Large intestine (tissue), 3 donors: ENCODE measurements around the gene TM7SF2. TPM values are rescaled to one million over a fixed set of nuclear protein-coding genes. Genes with fewer than 3 reads are reported as not detected.

Source experiments
- DNase-seq, 2 donors: peaks; one replicate each; pipeline versions ENCODE4 v3.0.0 to v3.0.0-alpha.2; 2013
- H3K27ac ChIP-seq: one replicate; pipeline ENCODE4 v1.5.1; 2013; ENCODE audit warnings: low read length
- H3K27me3 ChIP-seq: 2 replicates; pipeline ENCODE4 v1.6.1; 2013; ENCODE audit warnings: low read length; ENCODE audit not compliant: control insufficient read depth, insufficient read depth
- H3K36me3 ChIP-seq: 2 replicates; pipeline ENCODE4 v1.6.1; 2013; ENCODE audit warnings: low read length; ENCODE audit not compliant: control insufficient read depth, insufficient read depth
- H3K4me1 ChIP-seq: one replicate; pipeline ENCODE4 v1.6.1; 2013; ENCODE audit warnings: low read length; ENCODE audit not compliant: control insufficient read depth, insufficient read depth
- H3K4me3 ChIP-seq: one replicate; pipeline ENCODE4 v1.5.1; 2013; ENCODE audit warnings: low read length
- H3K9me3 ChIP-seq: one replicate; pipeline ENCODE4 v1.6.1; 2013; ENCODE audit warnings: mild to moderate bottlenecking, low read depth, low read length, moderate library complexity; ENCODE audit not compliant: control insufficient read depth
- WGBS: methylation state at CpG from one replicate; pipeline ENCODE4 v1.1.5; 2013; ENCODE audit warnings: low lambda C conversion rate; ENCODE audit not compliant: insufficient coverage; 5-methylcytosine and 5-hydroxymethylcytosine counted together
- polyA plus RNA-seq: library from polyadenylated mRNA; unstranded; fragments of 120-200 nt; gene quantifications from one replicate; pipeline ENCODE4 v1.2.1, GENCODE V29; 2013

Gene TM7SF2
- polyA plus RNA-seq, 1 donor = 56.4 TPM

DNA sequence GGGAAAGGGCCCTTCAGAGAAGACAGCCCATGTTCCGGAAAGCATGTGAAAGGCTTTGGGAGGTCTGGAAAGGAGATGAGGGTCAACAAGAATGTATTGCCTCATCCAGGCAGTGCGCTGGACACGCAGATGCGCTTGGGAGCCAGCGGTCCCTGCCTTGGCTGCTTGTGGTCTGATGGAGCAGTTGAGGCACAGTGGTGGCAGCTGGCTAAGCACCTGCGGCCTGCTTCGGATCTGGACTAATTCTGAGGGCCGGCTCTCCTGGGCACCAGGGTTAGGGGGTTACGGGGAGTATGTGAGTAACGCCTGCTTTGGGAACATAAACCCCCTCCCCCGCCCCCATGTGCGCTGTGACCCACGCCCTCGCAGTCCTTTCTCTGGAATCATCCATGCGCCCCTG lies 4.6 kb upstream of the TM7SF2 start:
- peaks cover 8% of the 10 kb centered on the region for H3K9me3 ChIP-seq
- H3K4me1 ChIP-seq = peaks cover 12% of the 10 kb centered on the region
- no peaks in the 10 kb centered on the region for H3K27me3 ChIP-seq
- peaks cover 49% of the 10 kb centered on the region for H3K36me3 ChIP-seq
- no peak overlapping the region for H3K27ac ChIP-seq
- no peak for DNase-seq
- no CpG with 5 or more reads among the region's 15 CpGs for WGBS
- H3K4me3 ChIP-seq = no peak overlapping the region

DNA sequence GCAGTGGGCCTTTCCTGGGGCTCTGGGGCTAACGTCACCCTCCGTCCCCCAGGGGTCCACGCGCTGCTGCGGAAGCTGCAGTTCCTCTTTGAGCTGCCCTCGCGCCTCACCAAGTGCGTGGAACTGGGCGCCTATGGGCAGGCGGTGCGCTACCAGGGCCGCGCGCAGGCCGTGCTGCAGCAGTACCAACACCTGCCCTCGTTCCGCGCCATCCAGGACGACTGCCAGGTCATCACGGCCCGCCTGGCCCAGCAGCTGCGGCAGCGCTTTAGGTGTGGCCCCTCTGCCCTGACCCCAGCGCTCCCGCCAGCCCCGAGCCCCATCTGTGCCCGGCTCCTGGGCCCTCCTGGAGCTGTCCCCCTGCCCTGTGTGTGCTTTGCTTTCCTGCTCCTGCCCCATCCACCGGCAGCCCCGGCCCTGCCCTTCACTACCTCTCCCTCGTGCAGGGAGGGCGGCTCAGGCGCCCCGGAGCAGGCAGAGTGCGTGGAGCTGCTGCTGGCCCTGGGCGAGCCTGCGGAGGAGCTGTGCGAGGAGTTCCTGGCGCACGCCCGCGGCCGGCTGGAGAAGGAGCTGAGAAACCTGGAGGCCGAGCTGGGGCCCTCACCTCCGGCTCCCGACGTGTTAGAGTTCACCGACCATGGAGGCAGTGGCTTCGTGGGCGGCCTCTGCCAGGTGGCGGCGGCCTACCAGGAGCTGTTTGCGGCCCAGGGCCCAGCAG lies 3.8 kb upstream of the TM7SF2 start:
- Histone ChIP-seq H3K9me3 (peaks cover 8% of the 10 kb centered on the region), H3K27me3 (peaks cover 2% of the 10 kb centered on the region), H3K36me3 (peaks cover 43% of the 10 kb centered on the region), H3K27ac (no peak overlapping the region), H3K4me1 (peaks cover 15% of the 10 kb centered on the region), H3K4me3 (no peak overlapping the region)
- no peak for DNase-seq
- WGBS = no CpG with 5 or more reads among the region's 52 CpGs

DNA sequence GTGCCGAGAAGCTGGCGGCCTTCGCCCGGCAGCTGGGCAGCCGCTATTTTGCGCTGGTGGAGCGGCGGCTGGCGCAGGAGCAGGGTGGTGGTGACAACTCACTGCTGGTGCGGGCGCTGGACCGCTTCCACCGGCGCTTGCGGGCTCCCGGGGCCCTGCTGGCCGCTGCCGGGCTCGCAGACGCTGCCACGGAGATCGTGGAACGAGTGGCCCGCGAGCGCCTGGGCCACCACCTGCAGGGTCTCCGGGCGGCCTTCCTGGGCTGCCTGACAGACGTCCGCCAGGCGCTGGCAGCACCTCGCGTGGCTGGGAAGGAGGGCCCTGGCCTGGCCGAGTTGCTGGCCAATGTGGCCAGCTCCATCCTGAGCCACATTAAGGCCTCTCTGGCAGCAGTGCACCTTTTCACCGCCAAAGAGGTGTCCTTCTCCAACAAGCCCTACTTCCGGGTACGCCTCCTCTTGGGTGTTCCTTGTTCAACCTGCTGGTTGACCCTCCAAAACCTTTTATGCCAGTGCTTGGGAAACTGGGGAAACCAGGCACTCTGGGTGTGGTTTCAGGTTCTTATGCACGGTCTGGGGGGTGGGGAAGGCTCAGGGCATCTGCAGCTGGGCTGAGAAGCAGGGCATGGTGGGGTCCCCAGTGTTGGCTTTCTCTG lies 3.1 kb upstream of the TM7SF2 start:
- Histone ChIP-seq H3K4me3 (no peak overlapping the region), H3K27ac (no peak overlapping the region), H3K36me3 (peaks cover 43% of the 10 kb centered on the region)

DNA sequence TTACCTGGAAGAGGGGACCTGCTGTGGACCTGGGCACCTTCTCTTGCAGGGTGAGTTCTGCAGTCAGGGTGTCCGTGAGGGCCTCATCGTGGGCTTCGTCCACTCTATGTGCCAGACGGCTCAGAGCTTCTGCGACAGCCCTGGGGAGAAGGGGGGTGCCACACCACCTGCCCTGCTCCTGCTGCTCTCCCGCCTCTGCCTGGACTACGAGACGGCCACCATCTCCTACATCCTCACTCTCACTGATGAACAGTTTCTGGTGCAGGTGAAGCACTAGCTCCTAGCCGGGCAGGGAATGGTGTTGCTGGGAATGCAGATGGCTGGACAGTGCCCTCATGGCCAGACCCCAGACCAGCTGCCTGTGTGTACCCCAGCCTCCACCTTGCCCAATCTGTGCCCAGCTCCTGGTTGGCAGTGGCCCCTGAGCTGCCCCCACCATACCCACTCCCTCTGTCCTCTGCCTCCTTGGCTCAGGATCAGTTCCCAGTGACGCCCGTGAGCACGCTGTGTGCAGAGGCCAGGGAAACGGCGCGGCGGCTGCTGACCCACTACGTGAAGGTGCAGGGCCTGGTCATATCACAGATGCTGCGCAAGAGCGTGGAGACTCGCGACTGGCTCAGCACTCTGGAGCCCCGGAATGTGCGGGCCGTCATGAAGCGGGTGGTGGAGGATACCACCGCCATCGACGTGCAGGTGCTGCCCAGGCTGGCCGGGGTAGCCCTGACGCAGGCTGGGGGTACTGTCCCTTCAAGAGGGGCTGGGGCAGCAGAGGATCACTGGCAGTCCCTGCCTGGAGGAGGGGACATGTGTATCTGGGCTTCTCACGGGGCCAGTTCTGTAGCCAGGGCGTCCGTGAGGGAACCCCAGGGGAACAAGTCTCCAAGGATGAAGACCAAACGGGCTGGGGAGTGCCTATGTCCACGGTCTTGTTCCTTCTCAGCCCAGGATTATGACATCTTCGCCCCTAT lies 2.2 kb upstream of the TM7SF2 start:
- H3K27ac ChIP-seq = no peak overlapping the region

More for the DNA sequence above, 3.1 kb upstream of the TM7SF2 start:
- no CpG with 5 or more reads among the region's 38 CpGs for WGBS
- peaks cover 2% of the 10 kb centered on the region for H3K27me3 ChIP-seq
- H3K4me1 ChIP-seq = peaks cover 22% of the 10 kb centered on the region
- no peak for DNase-seq
- H3K9me3 ChIP-seq = peaks cover 8% of the 10 kb centered on the region

DNA sequence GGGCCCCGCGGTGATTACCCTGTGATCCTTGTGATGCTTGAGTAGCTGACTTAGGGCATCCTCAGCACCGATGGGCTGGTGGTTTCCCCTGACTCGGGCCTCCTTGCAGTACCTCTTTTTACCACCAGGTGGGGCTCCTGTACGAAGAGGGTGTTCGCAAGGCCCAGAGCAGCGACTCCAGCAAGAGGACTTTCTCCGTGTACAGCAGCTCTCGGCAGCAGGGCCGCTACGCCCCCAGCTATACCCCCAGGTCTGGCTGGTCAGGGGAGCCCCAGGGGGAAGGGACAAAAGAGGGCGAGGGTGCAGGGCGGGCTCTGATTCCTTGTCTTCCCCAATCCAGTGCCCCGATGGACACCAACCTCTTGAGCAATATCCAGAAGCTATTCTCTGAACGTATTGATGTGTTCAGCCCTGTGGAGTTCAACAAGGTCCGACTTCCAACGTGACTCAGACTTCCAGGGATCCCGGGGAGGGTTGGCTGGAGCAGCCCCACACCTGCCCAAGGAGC lies 1.3 kb upstream of the TM7SF2 start:
- H3K36me3 ChIP-seq = peaks cover 41% of the 10 kb centered on the region

More for the DNA sequence above, 2.2 kb upstream of the TM7SF2 start:
- DNase-seq = no peak
- Histone ChIP-seq H3K9me3 (peaks cover 8% of the 10 kb centered on the region), H3K4me3 (no peak overlapping the region), H3K4me1 (peaks cover 26% of the 10 kb centered on the region), H3K27me3 (peaks cover 2% of the 10 kb centered on the region), H3K36me3 (peaks cover 43% of the 10 kb centered on the region)
- WGBS = no CpG with 5 or more reads among the region's 36 CpGs

DNA sequence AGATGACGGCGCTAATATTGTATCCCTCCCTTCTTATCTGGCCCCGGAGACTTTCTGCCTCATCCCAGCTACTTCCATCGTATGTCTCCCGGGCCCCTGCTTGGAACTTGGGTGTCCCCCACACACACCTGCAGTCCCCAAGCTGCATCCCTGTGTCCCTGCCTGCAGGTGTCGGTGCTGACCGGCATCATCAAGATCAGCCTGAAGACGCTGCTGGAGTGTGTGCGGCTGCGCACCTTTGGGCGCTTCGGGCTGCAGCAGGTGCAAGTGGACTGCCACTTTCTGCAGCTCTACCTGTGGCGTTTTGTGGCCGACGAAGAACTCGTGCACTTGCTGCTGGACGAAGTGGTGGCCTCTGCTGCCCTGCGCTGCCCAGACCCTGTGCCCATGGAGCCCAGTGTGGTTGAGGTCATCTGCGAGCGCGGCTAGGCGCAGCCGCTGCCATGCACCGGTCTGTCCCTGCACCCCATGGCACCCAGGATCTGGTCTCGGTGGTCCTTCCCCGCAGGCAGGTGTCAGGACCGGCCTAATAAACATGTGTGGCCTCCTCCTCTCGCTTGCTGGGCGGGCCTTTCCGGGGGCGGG lies 421 bp upstream of the TM7SF2 start:
- Histone ChIP-seq H3K27me3 (peaks cover 2% of the 10 kb centered on the region), H3K4me3 (no peak overlapping the region), H3K9me3 (peaks cover 8% of the 10 kb centered on the region), H3K36me3 (peaks cover 42% of the 10 kb centered on the region), H3K4me1 (peaks cover 30% of the 10 kb centered on the region), H3K27ac (peak overlapping the region; percentile 53)
- 100% methylated on average over 2 of the region's 31 CpGs for WGBS
- DNase-seq = no peak

More for the DNA sequence above, 1.3 kb upstream of the TM7SF2 start:
- Histone ChIP-seq H3K27ac (peak overlapping the region; percentile 53), H3K4me3 (no peak overlapping the region), H3K9me3 (peaks cover 8% of the 10 kb centered on the region), H3K27me3 (peaks cover 2% of the 10 kb centered on the region), H3K4me1 (peaks cover 26% of the 10 kb centered on the region)
- WGBS = no CpG with 5 or more reads among the region's 18 CpGs
- peak; percentile 79 to 82 for DNase-seq

DNA sequence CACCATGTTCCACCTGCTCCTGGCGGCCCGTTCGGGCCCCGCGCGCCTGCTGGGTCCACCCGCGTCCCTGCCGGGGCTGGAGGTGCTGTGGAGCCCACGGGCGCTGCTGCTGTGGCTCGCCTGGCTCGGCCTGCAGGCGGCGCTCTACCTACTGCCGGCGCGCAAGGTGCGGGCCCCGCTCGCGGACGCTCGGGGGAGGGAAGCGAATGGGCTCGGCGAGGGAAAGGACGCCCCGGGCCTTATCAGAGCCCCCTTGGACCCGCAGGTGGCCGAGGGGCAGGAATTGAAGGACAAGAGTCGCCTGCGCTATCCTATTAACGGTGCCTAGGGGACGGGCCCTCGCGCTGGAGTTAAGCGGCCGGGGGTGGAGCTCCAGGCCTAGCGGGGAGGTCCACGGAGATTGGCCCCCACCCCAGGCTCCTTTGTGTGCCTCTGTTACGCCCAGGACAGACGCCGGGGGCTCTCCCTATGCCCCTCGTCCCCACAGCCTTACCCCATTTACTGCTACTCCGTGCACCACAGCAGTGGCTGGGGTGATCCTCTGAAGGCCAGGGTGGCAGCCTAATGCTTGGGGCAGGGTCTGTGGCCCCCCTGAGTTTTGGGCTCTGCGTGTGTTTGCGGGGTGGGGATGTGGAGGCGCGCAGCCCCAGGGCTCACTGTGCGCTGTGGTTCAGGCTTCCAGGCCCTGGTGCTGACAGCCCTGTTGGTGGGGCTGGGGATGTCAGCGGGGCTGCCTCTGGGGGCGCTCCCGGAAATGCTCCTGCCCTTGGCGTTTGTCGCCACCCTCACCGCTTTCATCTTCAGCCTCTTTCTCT lies 1.1 kb downstream of the TM7SF2 start:
- H3K27ac ChIP-seq = peak overlapping the region; percentile 84
- peak overlapping the region; percentile 76 for H3K4me3 ChIP-seq
- peaks cover 2% of the 10 kb centered on the region for H3K27me3 ChIP-seq
- no CpG with 5 or more reads among the region's 57 CpGs for WGBS
- DNase-seq = peak; percentile 57 to 77
- H3K36me3 ChIP-seq = peaks cover 34% of the 10 kb centered on the region
- peaks cover 35% of the 10 kb centered on the region for H3K4me1 ChIP-seq
- H3K9me3 ChIP-seq = peaks cover 5% of the 10 kb centered on the region

DNA sequence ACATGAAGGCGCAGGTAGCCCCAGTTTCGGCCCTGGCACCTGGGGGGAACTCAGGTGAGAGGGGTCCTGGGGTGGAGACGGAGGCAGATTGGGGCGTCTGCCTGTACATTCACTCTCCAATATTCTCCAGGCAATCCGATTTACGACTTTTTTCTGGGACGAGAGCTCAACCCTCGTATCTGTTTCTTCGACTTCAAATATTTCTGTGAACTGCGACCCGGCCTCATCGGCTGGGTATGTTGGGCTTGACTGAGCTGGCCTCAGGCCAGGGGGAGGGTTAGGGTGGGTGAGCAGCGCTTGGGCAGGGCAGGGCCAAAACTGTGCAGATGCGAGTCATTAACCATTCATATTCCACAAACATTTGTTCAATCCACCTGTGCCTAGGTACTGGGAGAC lies 1.7 kb downstream of the TM7SF2 start:
- peaks cover 37% of the 10 kb centered on the region for H3K4me1 ChIP-seq
- no peaks in the 10 kb centered on the region for H3K9me3 ChIP-seq
- H3K4me3 ChIP-seq = peak overlapping the region; percentile 76
- WGBS = no CpG with 5 or more reads among the region's 14 CpGs
- H3K27ac ChIP-seq = peak overlapping the region; percentile 84
- DNase-seq = no peak
- peaks cover 2% of the 10 kb centered on the region for H3K27me3 ChIP-seq
- peaks cover 34% of the 10 kb centered on the region for H3K36me3 ChIP-seq

DNA sequence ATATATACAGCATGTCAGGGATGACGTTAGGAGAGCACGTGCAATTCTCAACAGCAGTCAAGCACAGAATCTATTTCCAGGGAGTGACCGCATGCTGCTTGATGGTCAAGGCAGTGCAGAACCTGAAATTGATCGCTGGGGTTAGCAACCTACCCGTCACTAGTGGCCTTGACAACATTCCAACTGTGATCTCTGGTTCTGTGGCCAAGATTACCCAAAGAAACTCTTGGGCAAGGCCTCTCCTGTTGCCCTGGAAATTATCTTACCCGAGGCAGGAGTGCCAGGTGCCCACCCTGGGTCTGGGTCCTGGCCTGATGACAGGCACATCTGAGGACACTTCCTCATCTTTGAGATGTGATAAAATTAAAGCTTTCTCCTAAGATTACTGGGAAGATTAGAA lies 2.2 kb downstream of the TM7SF2 start:
- peaks cover 35% of the 10 kb centered on the region for H3K36me3 ChIP-seq
- no peak for DNase-seq
- H3K4me1 ChIP-seq = peaks cover 42% of the 10 kb centered on the region
- no peaks in the 10 kb centered on the region for H3K9me3 ChIP-seq
- no peak overlapping the region for H3K27ac ChIP-seq
- peak overlapping the region; percentile 76 for H3K4me3 ChIP-seq
- 70% methylated on average over 2 of the region's 6 CpGs for WGBS
- peaks cover 2% of the 10 kb centered on the region for H3K27me3 ChIP-seq
